WTC11 (cell line): ENCODE data around the gene MLN.

Experiments
- GTF2I ChIP-seq: fragments of 250-450 bp; sonication (Bioruptor Pico); conservative IDR thresholded peaks from 2 replicates; pipeline ENCODE4 v1.4.0; 2021; ENCODE audit warnings: mild to moderate bottlenecking
- MAX ChIP-seq: sonication (generic); formaldehyde crosslinking; IDR thresholded peaks from 2 replicates; pipeline ENCODE4 v1.8.0; 2022; ENCODE audit warnings: mild to moderate bottlenecking, missing genetic modification reagents
- SP1 ChIP-seq: sonication (generic); formaldehyde crosslinking; conservative IDR thresholded peaks from 2 replicates; pipeline ENCODE4 v1.8.1; 2022; ENCODE audit warnings: missing genetic modification reagents
- TF ChIP-seq, protein P1 (sequence below): fragments of 200-600 bp; IDR thresholded peaks from 2 replicates; pipeline ENCODE4 v1.8.0; 2022; ENCODE audit warnings: antibody characterized with exemption

GRCh38 chr6:33790379-33790778, 13.4 kb downstream of the MLN start:
- TF ChIP-seq, protein P1, sequence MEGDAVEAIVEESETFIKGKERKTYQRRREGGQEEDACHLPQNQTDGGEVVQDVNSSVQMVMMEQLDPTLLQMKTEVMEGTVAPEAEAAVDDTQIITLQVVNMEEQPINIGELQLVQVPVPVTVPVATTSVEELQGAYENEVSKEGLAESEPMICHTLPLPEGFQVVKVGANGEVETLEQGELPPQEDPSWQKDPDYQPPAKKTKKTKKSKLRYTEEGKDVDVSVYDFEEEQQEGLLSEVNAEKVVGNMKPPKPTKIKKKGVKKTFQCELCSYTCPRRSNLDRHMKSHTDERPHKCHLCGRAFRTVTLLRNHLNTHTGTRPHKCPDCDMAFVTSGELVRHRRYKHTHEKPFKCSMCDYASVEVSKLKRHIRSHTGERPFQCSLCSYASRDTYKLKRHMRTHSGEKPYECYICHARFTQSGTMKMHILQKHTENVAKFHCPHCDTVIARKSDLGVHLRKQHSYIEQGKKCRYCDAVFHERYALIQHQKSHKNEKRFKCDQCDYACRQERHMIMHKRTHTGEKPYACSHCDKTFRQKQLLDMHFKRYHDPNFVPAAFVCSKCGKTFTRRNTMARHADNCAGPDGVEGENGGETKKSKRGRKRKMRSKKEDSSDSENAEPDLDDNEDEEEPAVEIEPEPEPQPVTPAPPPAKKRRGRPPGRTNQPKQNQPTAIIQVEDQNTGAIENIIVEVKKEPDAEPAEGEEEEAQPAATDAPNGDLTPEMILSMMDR = no peak
- TF ChIP-seq SP1 (CRISPR knock-in tag) (no peak), GTF2I (CRISPR knock-in tag) (no peak), MAX (no peak)
